ENCODE results near the gene TGFBR2.

DNA sequence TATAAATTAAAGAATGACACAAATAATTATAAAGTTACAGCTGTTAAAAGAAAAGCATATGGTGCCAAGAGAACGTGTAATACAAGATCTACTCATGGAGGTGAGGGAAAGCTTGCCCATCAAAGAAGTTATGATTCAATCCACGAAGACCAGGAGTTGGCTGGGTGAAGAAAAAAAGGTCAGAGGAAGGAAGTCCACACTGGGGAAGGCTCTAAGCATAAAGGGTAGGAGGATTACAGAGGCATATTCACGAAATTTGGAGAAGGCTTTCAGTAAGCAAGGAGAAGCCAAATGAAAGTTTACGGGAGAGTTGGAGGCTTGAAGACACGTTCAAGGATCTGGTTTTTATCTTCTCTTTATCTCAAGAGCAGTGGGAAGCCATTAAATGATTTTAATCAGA, 1.8 kb upstream of the TGFBR2 start:
- TF ChIP-seq, protein P1, sequence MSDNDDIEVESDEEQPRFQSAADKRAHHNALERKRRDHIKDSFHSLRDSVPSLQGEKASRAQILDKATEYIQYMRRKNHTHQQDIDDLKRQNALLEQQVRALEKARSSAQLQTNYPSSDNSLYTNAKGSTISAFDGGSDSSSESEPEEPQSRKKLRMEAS (IDR thresholded peaks at IDR 0.05), result no peak
- TF ChIP-seq, protein P2, sequence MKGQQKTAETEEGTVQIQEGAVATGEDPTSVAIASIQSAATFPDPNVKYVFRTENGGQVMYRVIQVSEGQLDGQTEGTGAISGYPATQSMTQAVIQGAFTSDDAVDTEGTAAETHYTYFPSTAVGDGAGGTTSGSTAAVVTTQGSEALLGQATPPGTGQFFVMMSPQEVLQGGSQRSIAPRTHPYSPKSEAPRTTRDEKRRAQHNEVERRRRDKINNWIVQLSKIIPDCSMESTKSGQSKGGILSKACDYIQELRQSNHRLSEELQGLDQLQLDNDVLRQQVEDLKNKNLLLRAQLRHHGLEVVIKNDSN (IDR thresholded peaks at IDR 0.05), result no peak
- TF ChIP-seq EGR1 (IDR thresholded peaks at IDR 0.05), result no peak
- TF ChIP-seq EP300 (IDR thresholded peaks at IDR 0.05; ENCODE audit: borderline replicate concordance), result no peak
- no peak for TF ChIP-seq CREB1 (IDR thresholded peaks at IDR 0.05; ENCODE audit: low read depth)
